Hepatocyte (in vitro differentiated cells): Measurements from ENCODE around the gene SLC12A5. TPM values are rescaled to one million over a fixed set of nuclear protein-coding genes. Genes with fewer than 3 reads are reported as not detected.

Experiments used
- DNase-seq: peaks from one replicate; pipeline ENCODE4 v3.0.0-alpha.2; 2016; ENCODE audit warnings: low spot score
- H2AFZ ChIP-seq: fragments of 200-600 bp; sonication (generic); 2 replicates; pipeline ENCODE4 v1.6.0; 2016; ENCODE audit warnings: antibody characterized with exemption, mild to moderate bottlenecking
- H3K27ac ChIP-seq: fragments of 200-600 bp; sonication (generic); 2 replicates; pipeline ENCODE4 v1.5.1; 2016; ENCODE audit warnings: mild to moderate bottlenecking
- H3K27me3 ChIP-seq: fragments of 200-600 bp; sonication (generic); 2 replicates; pipeline ENCODE4 v1.6.1; 2016
- H3K36me3 ChIP-seq: fragments of 200-600 bp; sonication (generic); replicated peaks from 2 replicates; pipeline ENCODE4 v1.5.1; 2016; ENCODE audit warnings: low read depth; ENCODE audit not compliant: insufficient read depth
- H3K4me1 ChIP-seq: fragments of 200-600 bp; sonication (generic); 2 replicates; pipeline ENCODE4 v1.5.1; 2016; ENCODE audit warnings: mild to moderate bottlenecking, moderate library complexity; ENCODE audit not compliant: insufficient read depth
- H3K4me2 ChIP-seq: fragments of 200-600 bp; sonication (generic); 2 replicates; pipeline ENCODE4 v1.6.0; 2016
- H3K4me3 ChIP-seq: fragments of 200-600 bp; sonication (generic); 2 replicates; pipeline ENCODE4 v1.5.1; 2016; ENCODE audit warnings: mild to moderate bottlenecking
- H3K79me2 ChIP-seq: fragments of 200-600 bp; sonication (generic); 2 replicates; pipeline ENCODE4 v1.6.0; 2017; ENCODE audit warnings: mild to moderate bottlenecking
- H3K9me2 ChIP-seq: fragments of 200-600 bp; sonication (generic); replicated peaks from 2 replicates; pipeline ENCODE4 v1.6.0; 2017; ENCODE audit warnings: mild to moderate bottlenecking; ENCODE audit not compliant: insufficient read depth
- H3K9me3 ChIP-seq: fragments of 200-600 bp; sonication (generic); 2 replicates; pipeline ENCODE4 v1.5.1; 2016; ENCODE audit warnings: low read depth, mild to moderate bottlenecking
- H4K20me1 ChIP-seq: fragments of 200-600 bp; sonication (generic); 2 replicates; pipeline ENCODE4 v1.6.0; 2016; ENCODE audit warnings: mild to moderate bottlenecking; ENCODE audit not compliant: insufficient read depth, poor library complexity, severe bottlenecking
- EZH2 ChIP-seq: fragments of 200-600 bp; sonication (generic); IDR thresholded peaks from 2 replicates; pipeline ENCODE4 v1.6.1; 2016; ENCODE audit warnings: antibody characterized with exemption, mild to moderate bottlenecking, borderline replicate concordance
- EZH2phosphoT487 ChIP-seq: fragments of 200-600 bp; sonication (generic); IDR thresholded peaks from one replicate; pipeline ENCODE4 v1.6.1; 2018; ENCODE audit warnings: antibody characterized with exemption, mild to moderate bottlenecking, low read depth, moderate library complexity; ENCODE audit not compliant: unreplicated experiment, severe bottlenecking
- WGBS: methylation state at CpG from one replicate; pipeline ENCODE4 v1.1.6; 2016; ENCODE audit warnings: low lambda C conversion rate; ENCODE audit errors: missing lambda C conversion rate; 5-methylcytosine and 5-hydroxymethylcytosine counted together
- polyA plus RNA-seq: library from polyadenylated mRNA; unstranded; fragments of >200 nt; fragmentation: Nextera tagmentation; extraction: Ambion mirVana; gene quantifications from 2 replicates; pipeline ENCODE4 v1.2.1, GENCODE V29; 2016
- total RNA-seq: library from RNA; depleted of rRNA; stranded (reverse); fragments of >200 nt; gene quantifications from 2 replicates; pipeline ENCODE4 v1.2.3, GENCODE V29; 2014
- TF ChIP-seq, protein P1 (sequence below): fragments of 200-600 bp; sonication (generic); IDR thresholded peaks from 2 replicates; pipeline ENCODE4 v1.5.1; 2016; ENCODE audit warnings: antibody characterized with exemption, mild to moderate bottlenecking; ENCODE audit not compliant: poor library complexity

The SLC12A5 gene
- total and polyA plus RNA-seq, 2 experiments from 2014 or later = 0.57 to 3.1 TPM

DNA sequence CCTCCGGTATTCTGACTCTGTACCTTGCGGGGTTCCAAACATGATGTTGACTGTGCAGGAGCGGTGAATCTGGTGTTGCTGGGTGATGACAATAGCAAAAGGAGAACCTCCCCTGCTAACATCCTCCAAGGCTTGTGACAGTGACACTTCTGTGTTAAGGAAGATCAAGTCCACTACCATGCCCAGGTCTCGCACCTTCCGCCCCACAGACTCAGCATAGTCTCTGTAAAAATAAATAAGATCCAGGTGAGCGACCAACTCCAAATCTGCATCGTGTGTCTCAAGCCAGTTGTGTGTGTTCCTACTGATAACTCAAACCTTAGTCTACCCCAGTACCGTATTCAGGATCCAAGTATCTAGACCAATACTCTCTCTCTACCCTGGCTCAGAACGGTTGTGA, 36.0 kb downstream of the SLC12A5 start:
- Histone ChIP-seq H3K27ac (no peak overlapping the region), H2AFZ (no peak overlapping the region), H3K9me2 (no peaks in the 10 kb centered on the region), H3K36me3 (no peaks in the 10 kb centered on the region), H3K27me3 (no peaks in the 10 kb centered on the region), H4K20me1 (peaks cover 58% of the 10 kb centered on the region), H3K79me2 (peaks cover 12% of the 10 kb centered on the region), H3K4me1 (no peaks in the 10 kb centered on the region), H3K4me3 (no peak overlapping the region), H3K4me2 (no peak overlapping the region), H3K9me3 (no peaks in the 10 kb centered on the region)
- 90% methylated on average over 9 of the region's 9 CpGs for WGBS
- TF ChIP-seq EZH2 = no peak
- TF ChIP-seq, protein P1, sequence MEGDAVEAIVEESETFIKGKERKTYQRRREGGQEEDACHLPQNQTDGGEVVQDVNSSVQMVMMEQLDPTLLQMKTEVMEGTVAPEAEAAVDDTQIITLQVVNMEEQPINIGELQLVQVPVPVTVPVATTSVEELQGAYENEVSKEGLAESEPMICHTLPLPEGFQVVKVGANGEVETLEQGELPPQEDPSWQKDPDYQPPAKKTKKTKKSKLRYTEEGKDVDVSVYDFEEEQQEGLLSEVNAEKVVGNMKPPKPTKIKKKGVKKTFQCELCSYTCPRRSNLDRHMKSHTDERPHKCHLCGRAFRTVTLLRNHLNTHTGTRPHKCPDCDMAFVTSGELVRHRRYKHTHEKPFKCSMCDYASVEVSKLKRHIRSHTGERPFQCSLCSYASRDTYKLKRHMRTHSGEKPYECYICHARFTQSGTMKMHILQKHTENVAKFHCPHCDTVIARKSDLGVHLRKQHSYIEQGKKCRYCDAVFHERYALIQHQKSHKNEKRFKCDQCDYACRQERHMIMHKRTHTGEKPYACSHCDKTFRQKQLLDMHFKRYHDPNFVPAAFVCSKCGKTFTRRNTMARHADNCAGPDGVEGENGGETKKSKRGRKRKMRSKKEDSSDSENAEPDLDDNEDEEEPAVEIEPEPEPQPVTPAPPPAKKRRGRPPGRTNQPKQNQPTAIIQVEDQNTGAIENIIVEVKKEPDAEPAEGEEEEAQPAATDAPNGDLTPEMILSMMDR = no peak
- no peak for TF ChIP-seq EZH2phosphoT487
- no peak for DNase-seq

DNA sequence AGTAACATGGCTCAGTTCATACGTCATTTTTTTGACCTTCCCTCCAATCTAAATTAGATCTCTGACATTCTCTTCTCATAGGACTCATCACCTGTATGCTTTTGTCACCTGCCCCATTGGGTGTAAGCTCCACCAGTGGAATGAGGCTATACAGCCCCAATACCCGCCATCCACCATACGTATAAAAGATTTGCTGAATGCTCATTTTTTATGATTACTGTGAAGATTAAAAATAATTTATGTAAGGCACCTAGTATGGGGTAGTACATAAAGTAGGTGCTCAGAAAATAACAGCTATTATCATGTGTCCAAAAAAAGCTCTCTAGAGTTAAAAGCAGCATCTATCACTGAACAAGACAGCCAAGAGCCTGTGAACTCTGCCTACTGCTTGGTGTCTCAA, 36.7 kb downstream of the SLC12A5 start:
- Histone ChIP-seq H3K27me3 (no peaks in the 10 kb centered on the region), H3K4me2 (no peak overlapping the region), H2AFZ (no peak overlapping the region), H4K20me1 (peaks cover 53% of the 10 kb centered on the region), H3K4me3 (no peak overlapping the region), H3K27ac (no peak overlapping the region), H3K9me2 (no peaks in the 10 kb centered on the region), H3K36me3 (no peaks in the 10 kb centered on the region), H3K79me2 (peaks cover 16% of the 10 kb centered on the region), H3K4me1 (no peaks in the 10 kb centered on the region), H3K9me3 (no peaks in the 10 kb centered on the region)
- no peak for DNase-seq
- WGBS = 97% methylated on average over 3 of the region's 3 CpGs
- TF ChIP-seq, protein P1 = no peak
- TF ChIP-seq EZH2phosphoT487 = no peak
- no peak for TF ChIP-seq EZH2

DNA sequence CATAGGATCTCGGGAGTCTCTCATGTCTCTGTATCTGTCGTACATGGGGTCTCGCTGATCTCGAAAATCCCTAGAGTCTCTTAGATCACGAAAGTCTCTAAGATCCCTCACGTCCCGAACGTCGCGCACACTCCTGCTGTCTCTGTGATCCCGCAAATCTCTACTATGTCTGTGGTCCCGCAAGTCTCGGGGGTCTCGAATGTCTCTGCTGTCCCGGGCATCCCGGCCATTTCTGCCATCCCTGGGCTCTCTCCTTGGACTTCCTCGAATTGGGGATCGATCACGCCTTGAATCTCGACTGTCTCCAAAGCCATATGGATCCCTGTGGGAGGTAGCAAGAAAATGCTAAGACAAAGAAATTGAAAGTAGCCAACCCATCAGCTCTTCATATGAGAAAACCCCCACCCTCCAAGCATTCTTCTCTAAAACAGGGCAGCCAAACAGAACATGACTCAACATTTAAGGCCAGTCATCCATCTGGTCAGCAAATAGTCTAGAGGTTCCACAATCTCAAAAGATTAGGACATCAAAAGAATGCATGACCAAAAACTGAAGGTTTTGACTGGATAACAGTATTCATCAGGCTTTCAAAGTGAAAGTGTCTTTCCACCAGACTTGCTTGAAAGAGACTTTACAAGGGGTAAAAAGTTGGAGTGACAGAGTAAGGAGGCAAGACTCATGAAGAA, 41.3 kb downstream of the SLC12A5 start:
- Histone ChIP-seq H3K4me3 (no peak overlapping the region), H3K36me3 (no peaks in the 10 kb centered on the region), H4K20me1 (peaks cover 58% of the 10 kb centered on the region), H3K27me3 (no peaks in the 10 kb centered on the region), H3K9me3 (no peaks in the 10 kb centered on the region), H3K79me2 (peaks cover 50% of the 10 kb centered on the region), H3K27ac (no peak overlapping the region), H3K4me2 (no peak overlapping the region), H3K9me2 (no peaks in the 10 kb centered on the region), H2AFZ (no peak overlapping the region), H3K4me1 (no peaks in the 10 kb centered on the region)
- 92% methylated on average over 20 of the region's 20 CpGs for WGBS
- TF ChIP-seq, protein P1 = no peak
- TF ChIP-seq EZH2phosphoT487 (no peak), EZH2 (no peak)
- no peak for DNase-seq
